GM21423 (cell line): Measurements from ENCODE around the gene HHLA2.
"Not testable (repeated sequence)": the region's sequence is repeated elsewhere in the genome, so short reads cannot be mapped to it uniquely, and the experiment has no call there.

Experiments
- ATAC-seq: cut with Tn5 transposase; IDR thresholded peaks from one replicate; pipeline ENCODE4 v1.9.1; 2021; ENCODE audit warnings: mild to moderate bottlenecking, moderate library complexity; ENCODE audit not compliant: unreplicated experiment

The HHLA2 gene, protein sequence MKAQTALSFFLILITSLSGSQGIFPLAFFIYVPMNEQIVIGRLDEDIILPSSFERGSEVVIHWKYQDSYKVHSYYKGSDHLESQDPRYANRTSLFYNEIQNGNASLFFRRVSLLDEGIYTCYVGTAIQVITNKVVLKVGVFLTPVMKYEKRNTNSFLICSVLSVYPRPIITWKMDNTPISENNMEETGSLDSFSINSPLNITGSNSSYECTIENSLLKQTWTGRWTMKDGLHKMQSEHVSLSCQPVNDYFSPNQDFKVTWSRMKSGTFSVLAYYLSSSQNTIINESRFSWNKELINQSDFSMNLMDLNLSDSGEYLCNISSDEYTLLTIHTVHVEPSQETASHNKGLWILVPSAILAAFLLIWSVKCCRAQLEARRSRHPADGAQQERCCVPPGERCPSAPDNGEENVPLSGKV

GRCh38 chr3:108296239-108296638, at the start of gene HHLA2:
HHLA2 (plus strand) TSS chr3:108296548; CDS start chr3:108351814, 55,266 bp downstream.
- ATAC-seq = no peak

GRCh38 chr3:108250626-108251025, 45.7 kb upstream of the HHLA2 start:
- no peak for ATAC-seq

GRCh38 chr3:108251265-108251664, 45.1 kb upstream of the HHLA2 start:
- ATAC-seq = no peak

DNA sequence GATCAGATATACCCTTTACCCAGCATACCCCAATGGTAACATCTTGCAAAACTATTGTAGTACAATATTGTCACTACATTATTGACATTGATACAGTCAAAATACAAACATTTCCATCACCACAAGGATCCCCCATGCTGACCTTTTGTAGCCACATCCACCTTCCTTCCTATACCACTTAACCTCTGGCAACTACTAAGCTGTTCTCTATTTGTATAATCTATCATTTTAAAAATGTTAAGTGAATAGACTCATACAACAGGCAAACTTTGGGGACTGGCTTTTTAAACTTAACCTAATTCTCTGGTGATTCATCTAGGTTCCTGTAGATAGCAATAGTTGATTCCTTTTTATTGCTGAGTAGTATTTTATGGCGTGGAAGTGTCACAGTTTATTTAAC, 44.5 kb upstream of the HHLA2 start:
- no peak for ATAC-seq

DNA sequence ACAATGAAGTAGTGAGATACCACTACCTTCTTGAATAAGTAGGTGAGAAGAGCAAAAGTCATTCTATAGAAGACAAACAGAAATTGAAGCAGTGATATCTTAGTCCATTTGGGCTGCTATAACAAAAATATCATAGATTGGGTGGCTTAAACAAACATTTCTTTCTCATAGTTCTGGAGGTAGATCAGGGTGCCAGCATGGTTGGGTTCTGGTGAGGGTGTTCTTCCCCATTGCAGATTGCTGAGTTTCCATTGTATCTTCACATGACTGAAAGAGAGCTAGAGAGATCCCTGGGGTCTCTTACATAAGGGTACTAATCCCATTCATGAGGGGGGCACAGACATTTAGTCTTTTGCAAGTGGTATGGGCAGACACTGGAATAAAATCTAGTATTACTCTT, 41.2 kb upstream of the HHLA2 start:
- no peak for ATAC-seq

DNA sequence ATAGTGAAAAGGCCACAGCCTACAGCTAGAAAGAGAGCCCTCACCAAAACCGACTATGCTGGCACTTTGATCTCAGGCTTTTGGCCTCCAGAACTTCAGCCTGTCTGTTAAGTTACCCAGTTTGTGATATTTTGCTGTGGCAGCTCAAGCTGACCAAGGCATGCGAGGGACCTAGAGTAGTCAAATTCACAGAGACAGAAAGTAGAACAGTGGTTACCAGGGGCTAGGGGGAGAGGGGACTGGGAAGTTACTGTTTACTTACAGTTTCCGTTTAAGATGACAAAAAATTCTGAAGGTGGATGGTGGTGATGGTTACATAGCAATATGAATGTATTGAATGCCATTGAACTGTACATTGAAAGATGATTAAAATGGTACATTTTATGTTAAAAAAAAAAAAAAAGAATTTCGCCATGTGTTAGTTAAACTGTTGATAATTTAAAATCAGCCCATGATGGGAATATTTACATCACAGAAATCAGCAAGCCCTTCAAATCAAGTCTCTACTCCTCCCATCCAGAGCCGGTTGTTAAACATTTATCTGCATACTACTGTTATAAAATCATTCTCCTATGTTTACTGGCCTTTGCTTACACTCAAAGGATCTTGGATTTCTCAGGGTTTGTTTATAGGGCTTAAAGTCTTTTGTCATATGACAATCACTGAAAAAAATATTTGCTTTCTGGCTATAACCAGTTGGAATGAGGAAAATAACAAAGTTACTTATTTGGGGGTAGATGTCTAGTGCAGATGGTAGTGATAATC, 31.6 kb upstream of the HHLA2 start:
- peak; percentile 83 for ATAC-seq

GRCh38 chr3:108268235-108268634, 28.1 kb upstream of the HHLA2 start:
- not testable (repeated sequence) for ATAC-seq

DNA sequence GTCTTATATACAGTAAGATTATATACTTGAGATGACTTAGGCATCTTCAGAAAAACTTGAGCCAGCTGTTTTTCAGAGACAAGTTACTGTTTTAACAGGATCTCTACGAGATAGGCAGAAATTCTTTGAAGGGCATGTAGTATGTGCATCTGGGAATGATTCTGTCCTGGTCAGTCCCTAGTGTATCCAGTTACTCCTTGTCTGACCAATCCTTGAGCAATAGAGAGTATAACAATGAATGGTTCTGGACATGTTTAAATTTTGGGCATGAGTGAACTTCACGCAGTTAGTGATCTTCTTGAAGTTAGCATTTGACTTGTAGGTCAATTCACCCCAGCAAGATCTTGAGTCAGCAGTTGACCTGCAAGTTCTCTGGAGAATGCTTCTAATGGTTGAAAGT, 24.7 kb upstream of the HHLA2 start:
- ATAC-seq = no peak

GRCh38 chr3:108279066-108279465, 17.3 kb upstream of the HHLA2 start:
- not testable (repeated sequence) for ATAC-seq

GRCh38 chr3:108280476-108280875, 15.9 kb upstream of the HHLA2 start:
- no peak for ATAC-seq

DNA sequence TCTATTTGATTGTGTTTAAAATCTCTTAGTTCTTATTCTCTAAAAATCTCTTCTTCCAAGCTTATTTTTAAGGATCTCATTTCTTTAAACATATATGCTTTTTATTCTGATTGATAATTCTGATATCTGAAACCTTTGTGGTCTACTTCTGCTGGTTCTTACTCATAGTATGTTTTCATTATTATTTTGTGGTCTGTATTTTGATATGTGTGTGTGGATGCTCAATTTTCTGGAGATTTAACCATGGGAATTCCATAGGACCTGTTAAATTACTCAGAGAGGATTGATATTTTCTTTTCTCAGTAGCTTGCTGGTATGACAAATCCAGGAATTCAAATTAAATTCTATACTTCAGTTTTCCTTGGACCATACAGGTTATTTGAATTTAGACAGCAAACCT, 14.7 kb upstream of the HHLA2 start:
- no peak for ATAC-seq

DNA sequence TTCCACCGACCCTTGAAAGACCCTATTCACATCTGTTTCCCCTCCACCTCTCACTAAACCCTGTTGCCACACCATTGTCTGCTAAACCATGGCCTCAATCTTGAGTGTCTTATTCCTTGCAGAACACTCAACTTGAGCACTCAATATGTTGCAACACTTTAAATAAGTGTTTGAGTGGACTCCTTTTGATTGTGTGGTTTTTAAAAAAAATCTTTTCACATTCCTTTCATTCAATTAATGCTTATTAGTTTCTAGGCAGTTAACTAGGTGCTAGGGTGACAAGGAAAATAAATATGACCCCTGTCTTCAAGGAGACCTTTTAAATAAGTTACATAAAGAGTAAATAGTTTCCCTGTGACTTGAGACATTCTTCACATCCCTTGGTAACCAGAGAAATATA, 13.3 kb upstream of the HHLA2 start:
- ATAC-seq = no peak

- ATAC-seq = no peak
Observed at GRCh38 chr3:108283989-108284388, 12.4 kb upstream of the HHLA2 start.

GRCh38 chr3:108285176-108285575, 11.2 kb upstream of the HHLA2 start:
- no peak for ATAC-seq

GRCh38 chr3:108287146-108287545, 9.2 kb upstream of the HHLA2 start:
- ATAC-seq = peak; percentile 64

DNA sequence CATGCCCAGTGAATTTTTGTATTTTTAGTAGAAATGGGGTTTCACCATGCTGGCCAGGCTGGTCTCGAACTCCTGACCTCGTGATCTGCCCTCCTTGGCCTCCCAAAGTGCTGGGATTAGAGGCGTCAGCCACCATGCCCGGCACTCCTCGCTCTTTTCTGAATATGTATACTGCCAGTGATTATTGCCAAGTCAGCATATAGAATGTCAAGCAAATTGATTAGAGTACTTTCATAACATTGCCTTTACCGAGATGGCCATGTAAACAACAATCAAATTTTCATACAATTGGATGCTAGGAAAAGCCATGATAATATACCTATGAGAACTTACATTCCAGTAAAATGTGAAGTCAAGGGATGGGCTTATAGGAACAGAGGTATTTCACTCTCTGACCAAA, 8.2 kb upstream of the HHLA2 start:
- not testable (repeated sequence) for ATAC-seq

GRCh38 chr3:108289159-108289558, 7.2 kb upstream of the HHLA2 start:
- ATAC-seq = no peak

- ATAC-seq = no peak
Observed at GRCh38 chr3:108292450-108292849, 3.9 kb upstream of the HHLA2 start.

DNA sequence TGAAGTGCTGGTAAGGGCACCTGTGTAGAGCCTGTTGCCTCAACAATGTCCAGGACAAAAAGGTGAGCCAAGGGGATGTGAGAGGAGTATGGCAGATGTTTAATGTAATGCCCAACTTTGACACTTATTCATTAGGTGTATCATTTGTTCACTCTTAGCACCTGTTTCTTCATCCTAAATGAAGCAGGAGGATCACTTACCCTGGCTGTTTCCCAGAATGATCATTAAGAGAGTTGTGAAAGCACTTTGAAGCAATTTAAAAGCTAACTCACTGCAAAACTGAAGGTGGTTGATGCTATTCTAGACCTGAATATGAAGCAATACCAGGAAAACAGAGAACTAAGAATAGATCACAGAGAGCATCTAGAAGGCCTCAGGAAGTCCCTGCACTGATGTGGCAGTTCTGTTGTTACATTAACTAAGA, 3.4 kb upstream of the HHLA2 start:
- peak; percentile 82 for ATAC-seq

GRCh38 chr3:108293858-108294257, 2.5 kb upstream of the HHLA2 start:
- peak; percentile 63 for ATAC-seq

DNA sequence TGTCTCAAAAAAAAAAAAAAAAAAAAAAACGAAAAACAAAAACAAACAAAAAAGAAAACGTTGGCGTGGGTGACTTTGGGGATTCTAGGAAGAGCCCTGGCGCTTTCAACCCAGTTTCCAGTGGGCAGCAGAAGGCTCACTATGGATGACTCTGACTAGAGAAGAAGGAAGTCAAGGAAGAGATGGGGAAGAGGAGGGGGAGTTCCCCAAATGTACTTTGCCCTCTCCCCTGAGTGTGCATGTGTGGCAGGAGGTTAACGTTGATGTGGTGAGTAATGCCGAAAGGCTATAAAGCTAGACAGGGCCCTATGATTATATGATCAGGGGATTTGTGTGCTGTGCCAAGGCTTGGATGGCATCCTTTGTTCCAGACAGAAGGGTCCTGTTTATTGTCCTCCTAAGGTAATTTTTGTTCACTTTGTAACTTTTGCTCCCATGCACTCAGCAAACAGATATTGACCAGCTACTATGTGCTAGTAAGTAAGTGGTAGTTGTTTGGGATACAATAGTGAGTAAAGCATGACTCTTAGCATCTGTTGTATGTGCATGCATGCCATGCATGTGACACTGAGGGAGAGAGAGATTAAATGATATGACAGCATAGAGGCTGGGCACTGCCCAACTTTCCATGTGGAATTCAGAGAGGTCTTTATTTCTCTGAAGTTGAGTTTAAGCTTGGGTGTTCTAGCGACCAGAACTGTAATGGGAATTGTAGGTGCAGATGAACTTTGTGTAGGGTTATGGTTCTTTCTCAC, 750 bp upstream of the HHLA2 start:
- ATAC-seq = no peak
